ENCODE results near the gene LARP6.

Gene LARP6

DNA sequence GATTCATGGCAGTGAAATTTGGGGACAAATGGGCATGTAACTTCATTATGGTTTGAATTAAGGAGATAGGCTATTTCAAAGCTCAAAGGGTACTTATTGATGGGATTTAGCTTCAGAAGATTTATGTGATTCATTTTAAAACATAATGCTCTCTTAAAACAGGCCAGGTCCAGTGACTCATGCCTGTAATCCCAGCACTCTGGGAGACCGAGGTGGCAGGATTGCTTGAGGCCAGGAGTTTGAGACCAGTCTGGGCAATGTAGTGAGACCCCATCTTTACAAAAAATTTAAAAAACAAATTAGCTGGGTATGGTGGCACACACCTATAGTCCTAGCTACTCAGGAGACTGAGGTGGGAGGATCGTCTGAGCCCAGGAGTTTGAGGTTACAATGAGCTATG lies 26.8 kb upstream of the LARP6 start:
- DNase-seq = peak; percentile 39
- in situ Hi-C loops (cut with HindIII; ENCODE audit: low pct_ligation_motif_present, low sequenced_read_pairs) = no loop called here
- no peaks in the 10 kb centered on the region for H3K36me3 ChIP-seq (replicated peaks)
- H3K4me3 ChIP-seq (ENCODE audit: low read depth, low read length) = no peak overlapping the region
- H3K27me3 ChIP-seq (replicated peaks) = no peaks in the 10 kb centered on the region
- no peak overlapping the region for H3K27ac ChIP-seq
- TF ChIP-seq, protein P1, sequence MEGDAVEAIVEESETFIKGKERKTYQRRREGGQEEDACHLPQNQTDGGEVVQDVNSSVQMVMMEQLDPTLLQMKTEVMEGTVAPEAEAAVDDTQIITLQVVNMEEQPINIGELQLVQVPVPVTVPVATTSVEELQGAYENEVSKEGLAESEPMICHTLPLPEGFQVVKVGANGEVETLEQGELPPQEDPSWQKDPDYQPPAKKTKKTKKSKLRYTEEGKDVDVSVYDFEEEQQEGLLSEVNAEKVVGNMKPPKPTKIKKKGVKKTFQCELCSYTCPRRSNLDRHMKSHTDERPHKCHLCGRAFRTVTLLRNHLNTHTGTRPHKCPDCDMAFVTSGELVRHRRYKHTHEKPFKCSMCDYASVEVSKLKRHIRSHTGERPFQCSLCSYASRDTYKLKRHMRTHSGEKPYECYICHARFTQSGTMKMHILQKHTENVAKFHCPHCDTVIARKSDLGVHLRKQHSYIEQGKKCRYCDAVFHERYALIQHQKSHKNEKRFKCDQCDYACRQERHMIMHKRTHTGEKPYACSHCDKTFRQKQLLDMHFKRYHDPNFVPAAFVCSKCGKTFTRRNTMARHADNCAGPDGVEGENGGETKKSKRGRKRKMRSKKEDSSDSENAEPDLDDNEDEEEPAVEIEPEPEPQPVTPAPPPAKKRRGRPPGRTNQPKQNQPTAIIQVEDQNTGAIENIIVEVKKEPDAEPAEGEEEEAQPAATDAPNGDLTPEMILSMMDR (IDR thresholded peaks at IDR 0.05; ENCODE audit: low read depth, low read length, missing control alignments) = no peak

GRCh38 chr15:70879401-70879800 lies 25.4 kb upstream of the LARP6 start:
- in situ Hi-C loops (cut with HindIII; ENCODE audit: low pct_ligation_motif_present, low sequenced_read_pairs) = no loop called here
- Histone ChIP-seq H3K36me3 (replicated peaks) (no peaks in the 10 kb centered on the region), H3K27me3 (replicated peaks) (no peaks in the 10 kb centered on the region), H3K27ac (no peak overlapping the region), H3K4me3 (ENCODE audit: low read depth, low read length) (no peak overlapping the region)
- TF ChIP-seq, protein P1 (IDR thresholded peaks at IDR 0.05; ENCODE audit: low read depth, low read length, missing control alignments) = no peak
- DNase-seq = no peak

GRCh38 chr15:70876683-70877082 lies 22.7 kb upstream of the LARP6 start:
- TF ChIP-seq, protein P1 (IDR thresholded peaks at IDR 0.05; ENCODE audit: low read depth, low read length, missing control alignments) = no peak
- in situ Hi-C loops (cut with HindIII; ENCODE audit: low pct_ligation_motif_present, low sequenced_read_pairs) = no loop called here
- Histone ChIP-seq H3K27me3 (replicated peaks) (no peaks in the 10 kb centered on the region), H3K36me3 (replicated peaks) (no peaks in the 10 kb centered on the region), H3K27ac (no peak overlapping the region), H3K4me3 (ENCODE audit: low read depth, low read length) (no peak overlapping the region)
- no peak for DNase-seq

- H3K27ac ChIP-seq = no peak overlapping the region
- no peaks in the 10 kb centered on the region for H3K27me3 ChIP-seq (replicated peaks)
- H3K36me3 ChIP-seq (replicated peaks) = no peaks in the 10 kb centered on the region
- no peak overlapping the region for H3K4me3 ChIP-seq (ENCODE audit: low read depth, low read length)
- TF ChIP-seq, protein P1 (IDR thresholded peaks at IDR 0.05; ENCODE audit: low read depth, low read length, missing control alignments) = no peak
- in situ Hi-C loops (cut with HindIII; ENCODE audit: low pct_ligation_motif_present, low sequenced_read_pairs) = no loop called here
- no peak for DNase-seq
Observed at GRCh38 chr15:70876011-70876410, 22.1 kb upstream of the LARP6 start.

DNA sequence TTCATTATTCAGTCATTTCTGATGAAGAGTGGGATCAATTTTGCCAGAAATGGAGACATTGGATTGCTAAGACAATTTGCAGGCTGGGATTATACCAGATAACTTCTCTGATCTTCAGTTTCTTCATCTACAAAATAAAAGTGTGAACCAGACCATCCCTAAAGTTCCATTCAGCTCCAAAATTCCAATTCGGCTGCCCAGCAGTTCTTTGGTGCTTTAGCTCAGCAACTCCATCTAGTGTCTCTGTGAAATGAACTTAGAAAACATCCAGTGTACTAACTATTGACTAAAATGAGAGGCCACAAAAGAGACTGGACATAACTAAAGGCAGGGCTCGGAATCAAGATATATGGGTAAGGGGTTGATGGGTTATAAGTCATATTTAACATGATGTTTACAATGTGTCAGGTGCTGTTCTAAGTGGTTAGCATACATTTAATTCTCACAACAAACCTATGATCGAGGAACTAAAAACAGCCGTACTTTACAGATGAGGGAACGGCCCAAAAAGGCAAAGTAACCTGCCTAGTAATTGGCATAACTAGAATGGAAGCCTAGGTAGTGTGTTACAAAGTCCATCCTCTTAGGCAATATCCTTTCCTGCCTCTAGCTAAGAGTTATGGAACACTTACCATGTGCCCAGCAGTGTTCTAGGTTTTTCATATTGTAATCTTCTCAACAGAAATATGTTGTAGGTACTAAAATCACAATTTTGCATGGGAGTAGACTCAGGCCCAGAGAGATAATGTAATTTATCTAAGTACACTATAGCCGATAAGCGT lies 21.2 kb upstream of the LARP6 start:
- no peak for DNase-seq
- Histone ChIP-seq H3K27me3 (replicated peaks) (no peaks in the 10 kb centered on the region), H3K36me3 (replicated peaks) (no peaks in the 10 kb centered on the region), H3K4me3 (ENCODE audit: low read depth, low read length) (no peak overlapping the region), H3K27ac (no peak overlapping the region)
- TF ChIP-seq, protein P1 (IDR thresholded peaks at IDR 0.05; ENCODE audit: low read depth, low read length, missing control alignments) = peak; percentile 74
- in situ Hi-C loops (cut with HindIII; ENCODE audit: low pct_ligation_motif_present, low sequenced_read_pairs) = no loop called here
